SJSA1 (cell line): Measurements from ENCODE around the gene OR5AC2. TPM values are rescaled to one million over a fixed set of nuclear protein-coding genes. Genes with fewer than 3 reads are reported as not detected.

Experiments
- DNase-seq, 2 experiments: peaks; one replicate each; pipeline ENCODE4 v3.0.0-alpha.2; 2015 to 2020; ENCODE audit warnings: low spot score in 2 of 2, low read depth in 1 of 2
- H3K27ac ChIP-seq: fragments of 250-450 bp; sonication (Bioruptor Pico); 2 replicates; pipeline ENCODE4 v1.5.1; 2020; ENCODE audit warnings: mild to moderate bottlenecking, moderate library complexity
- H3K27me3 ChIP-seq: fragments of 250-450 bp; sonication (Bioruptor Pico); replicated peaks from 2 replicates; pipeline ENCODE4 v1.5.1; 2020; ENCODE audit warnings: mild to moderate bottlenecking, moderate library complexity
- H3K36me3 ChIP-seq: fragments of 250-450 bp; sonication (Bioruptor Pico); 2 replicates; pipeline ENCODE4 v1.5.1; 2020; ENCODE audit warnings: mild to moderate bottlenecking
- H3K4me1 ChIP-seq: fragments of 250-450 bp; sonication (Bioruptor Pico); replicated peaks from 2 replicates; pipeline ENCODE4 v1.6.1; 2021; ENCODE audit warnings: mild to moderate bottlenecking
- H3K4me3 ChIP-seq: fragments of 250-450 bp; sonication (Bioruptor Pico); 2 replicates; pipeline ENCODE4 v1.5.1; 2020; ENCODE audit warnings: mild to moderate bottlenecking
- H3K9me3 ChIP-seq: fragments of 250-450 bp; sonication (Bioruptor Pico); replicated peaks from 2 replicates; pipeline ENCODE4 v1.5.1; 2020; ENCODE audit warnings: mild to moderate bottlenecking
- total RNA-seq: library from RNA; depleted of rRNA; stranded (reverse); fragments of >200 nt; shearing (Covaris generic); gene quantifications from 2 replicates; pipeline ENCODE4 v1.2.3, GENCODE V29; 2014; rRNA removed

OR5AC2 gene
- total RNA-seq, result not detected in 2 replicates

GRCh38 chr3:98086873-98087272 is at the start of gene OR5AC2:
OR5AC2 (plus strand) TSS chr3:98087173; CDS start chr3:98087173, 0 bp downstream.
- H3K27ac ChIP-seq, result no peak within 1 kb of the TSS
- H3K27me3 ChIP-seq, result no peaks in the 10 kb centered on the region
- H3K4me3 ChIP-seq, result no peak within 1 kb of the TSS
- H3K4me1 ChIP-seq, result no peaks in the 10 kb centered on the region
- DNase-seq, result no peak
- no peaks in the 10 kb centered on the region for H3K9me3 ChIP-seq
- no peaks in the 10 kb centered on the region for H3K36me3 ChIP-seq

GRCh38 chr3:98038286-98038685 is 48.7 kb upstream of the OR5AC2 start:
- DNase-seq, result no peak
- Histone ChIP-seq H3K27me3 (peaks cover 10% of the 10 kb centered on the region), H3K4me1 (no peaks in the 10 kb centered on the region; the same call in 1 of the 2 replicates), H3K9me3 (no peaks in the 10 kb centered on the region), H3K4me3 (no peak overlapping the region), H3K36me3 (no peaks in the 10 kb centered on the region), H3K27ac (no peak overlapping the region)

- H3K27ac ChIP-seq, result no peak overlapping the region
- H3K4me3 ChIP-seq, result no peak overlapping the region
- no peak for DNase-seq
- H3K27me3 ChIP-seq, result peaks cover 10% of the 10 kb centered on the region
- H3K4me1 ChIP-seq, result no peaks in the 10 kb centered on the region; the same call in 1 of the 2 replicates
- H3K36me3 ChIP-seq, result no peaks in the 10 kb centered on the region
- H3K9me3 ChIP-seq, result no peaks in the 10 kb centered on the region
These were observed 48.1 kb upstream of the OR5AC2 start for GRCh38 chr3:98038876-98039275.

- Histone ChIP-seq H3K4me3 (no peak overlapping the region), H3K9me3 (no peaks in the 10 kb centered on the region), H3K27ac (no peak overlapping the region), H3K27me3 (peaks cover 10% of the 10 kb centered on the region), H3K4me1 (no peaks in the 10 kb centered on the region; the same call in 1 of the 2 replicates), H3K36me3 (no peaks in the 10 kb centered on the region)
- DNase-seq, result peak; percentile 54 to 88
These were observed 47.5 kb upstream of the OR5AC2 start for GRCh38 chr3:98039322-98040024.

GRCh38 chr3:98041350-98041749 is 45.6 kb upstream of the OR5AC2 start:
- Histone ChIP-seq H3K9me3 (no peaks in the 10 kb centered on the region), H3K4me3 (no peak overlapping the region), H3K4me1 (no peaks in the 10 kb centered on the region; the same call in 1 of the 2 replicates), H3K27me3 (no peaks in the 10 kb centered on the region; the same call in 1 of the 2 replicates), H3K27ac (no peak overlapping the region), H3K36me3 (no peaks in the 10 kb centered on the region)
- DNase-seq, result no peak

GRCh38 chr3:98048586-98048985 is 38.4 kb upstream of the OR5AC2 start:
- Histone ChIP-seq H3K36me3 (no peaks in the 10 kb centered on the region), H3K4me3 (no peak overlapping the region), H3K27me3 (no peaks in the 10 kb centered on the region), H3K4me1 (no peaks in the 10 kb centered on the region), H3K27ac (no peak overlapping the region), H3K9me3 (no peaks in the 10 kb centered on the region)
- DNase-seq, result no peak

GRCh38 chr3:98049271-98049670 is 37.7 kb upstream of the OR5AC2 start:
- H3K36me3 ChIP-seq, result no peaks in the 10 kb centered on the region
- H3K4me1 ChIP-seq, result no peaks in the 10 kb centered on the region
- H3K27ac ChIP-seq, result no peak overlapping the region
- H3K4me3 ChIP-seq, result no peak overlapping the region
- no peak for DNase-seq
- no peaks in the 10 kb centered on the region for H3K9me3 ChIP-seq
- no peaks in the 10 kb centered on the region for H3K27me3 ChIP-seq

GRCh38 chr3:98056035-98056434 is 30.9 kb upstream of the OR5AC2 start:
- no peak for DNase-seq
- Histone ChIP-seq H3K4me3 (no peak overlapping the region), H3K9me3 (no peaks in the 10 kb centered on the region), H3K27ac (no peak overlapping the region), H3K4me1 (no peaks in the 10 kb centered on the region), H3K36me3 (no peaks in the 10 kb centered on the region), H3K27me3 (0 out of 2 replicates have a peak, but pooled peaks cover 2% of the 10 kb centered on the region)

- Histone ChIP-seq H3K27me3 (0 out of 2 replicates have a peak, but pooled peaks cover 2% of the 10 kb centered on the region), H3K4me1 (no peaks in the 10 kb centered on the region), H3K27ac (no peak overlapping the region), H3K36me3 (no peaks in the 10 kb centered on the region), H3K9me3 (no peaks in the 10 kb centered on the region), H3K4me3 (no peak overlapping the region)
- no peak for DNase-seq
These were observed 29.3 kb upstream of the OR5AC2 start for GRCh38 chr3:98057631-98058030.

GRCh38 chr3:98058244-98058960 is 28.6 kb upstream of the OR5AC2 start:
- Histone ChIP-seq H3K36me3 (no peaks in the 10 kb centered on the region), H3K9me3 (no peaks in the 10 kb centered on the region), H3K4me3 (no peak overlapping the region), H3K4me1 (no peaks in the 10 kb centered on the region), H3K27ac (no peak overlapping the region), H3K27me3 (0 out of 2 replicates have a peak, but pooled peaks cover 2% of the 10 kb centered on the region)
- no peak for DNase-seq

- DNase-seq, result no peak
These were observed 18.1 kb upstream of the OR5AC2 start for GRCh38 chr3:98068824-98069223.

GRCh38 chr3:98070840-98071239 is 16.1 kb upstream of the OR5AC2 start:
- DNase-seq, result no peak
- H3K36me3 ChIP-seq, result no peaks in the 10 kb centered on the region
- H3K4me1 ChIP-seq, result no peaks in the 10 kb centered on the region
- H3K4me3 ChIP-seq, result no peak overlapping the region
- H3K9me3 ChIP-seq, result no peaks in the 10 kb centered on the region
- H3K27me3 ChIP-seq, result no peaks in the 10 kb centered on the region; the same call in 1 of the 2 replicates
- H3K27ac ChIP-seq, result no peak overlapping the region

More at GRCh38 chr3:98068824-98069223, 18.1 kb upstream of the OR5AC2 start:
- Histone ChIP-seq H3K4me1 (no peaks in the 10 kb centered on the region), H3K27me3 (no peaks in the 10 kb centered on the region; the same call in 1 of the 2 replicates), H3K27ac (no peak overlapping the region), H3K36me3 (no peaks in the 10 kb centered on the region), H3K9me3 (no peaks in the 10 kb centered on the region), H3K4me3 (no peak overlapping the region)

- Histone ChIP-seq H3K4me1 (no peaks in the 10 kb centered on the region), H3K4me3 (no peak overlapping the region), H3K27me3 (no peaks in the 10 kb centered on the region), H3K27ac (no peak overlapping the region), H3K9me3 (no peaks in the 10 kb centered on the region), H3K36me3 (no peaks in the 10 kb centered on the region)
- no peak for DNase-seq
These were observed 13.5 kb upstream of the OR5AC2 start for GRCh38 chr3:98073486-98073885.

GRCh38 chr3:98095882-98096281 is 8.9 kb downstream of the OR5AC2 start:
- no peaks in the 10 kb centered on the region for H3K27me3 ChIP-seq
- H3K36me3 ChIP-seq, result no peaks in the 10 kb centered on the region
- H3K4me1 ChIP-seq, result no peaks in the 10 kb centered on the region
- no peak for DNase-seq
- H3K9me3 ChIP-seq, result no peaks in the 10 kb centered on the region
- no peak overlapping the region for H3K4me3 ChIP-seq
- H3K27ac ChIP-seq, result no peak overlapping the region
